SK-N-SH (cell line): ENCODE data around the gene HASPIN.

Experiments used
- EP300 ChIP-seq, 2 experiments: IDR thresholded peaks; 2 replicates each; pipeline versions ENCODE4 v1.4.0 to v1.6.1; 2012; ENCODE audit warnings: borderline replicate concordance in 1 of 2, low read depth in 1 of 2, low read length in 1 of 2
- FOSL2 ChIP-seq: IDR thresholded peaks from 2 replicates; pipeline ENCODE4 v1.4.0; 2012; ENCODE audit warnings: low read depth, mild to moderate bottlenecking, moderate library complexity, borderline replicate concordance
- GABPA ChIP-seq: IDR thresholded peaks from 2 replicates; pipeline ENCODE4 v1.4.0; 2012; ENCODE audit warnings: low read depth, mild to moderate bottlenecking
- TEAD4 ChIP-seq: IDR thresholded peaks from 2 replicates; pipeline ENCODE4 v1.4.0; 2012; ENCODE audit warnings: mild to moderate bottlenecking, borderline replicate concordance; ENCODE audit not compliant: insufficient read depth
- TF ChIP-seq, protein P1 (sequence below): IDR thresholded peaks from 2 replicates; pipeline ENCODE4 v1.6.1; 2012; ENCODE audit warnings: mild to moderate bottlenecking, low read depth, low read length, moderate library complexity
- TF ChIP-seq, protein P2 (sequence below): IDR thresholded peaks from 2 replicates; pipeline ENCODE4; 2012

DNA sequence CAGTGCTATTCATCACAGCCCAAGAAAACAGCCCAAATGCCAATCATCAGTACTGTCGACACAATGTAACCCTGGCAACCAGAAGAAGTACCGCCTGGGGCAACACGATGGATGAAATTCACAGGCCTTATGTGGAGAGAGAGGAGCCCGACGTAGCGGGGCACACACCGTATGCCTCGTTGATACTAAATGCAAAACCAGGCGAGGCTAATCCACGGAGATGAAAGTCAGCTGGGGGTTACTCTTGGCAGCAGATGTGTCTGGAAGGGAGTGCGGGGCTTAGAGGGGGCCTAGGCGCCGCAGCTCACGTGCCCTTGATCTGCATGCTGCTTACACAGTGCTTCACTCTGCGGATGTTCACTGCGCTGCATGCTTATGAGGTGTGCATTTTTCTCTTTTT, 47.4 kb downstream of the HASPIN start:
- no peak for TF ChIP-seq FOSL2
- TF ChIP-seq GABPA = no peak
- TF ChIP-seq, protein P1, sequence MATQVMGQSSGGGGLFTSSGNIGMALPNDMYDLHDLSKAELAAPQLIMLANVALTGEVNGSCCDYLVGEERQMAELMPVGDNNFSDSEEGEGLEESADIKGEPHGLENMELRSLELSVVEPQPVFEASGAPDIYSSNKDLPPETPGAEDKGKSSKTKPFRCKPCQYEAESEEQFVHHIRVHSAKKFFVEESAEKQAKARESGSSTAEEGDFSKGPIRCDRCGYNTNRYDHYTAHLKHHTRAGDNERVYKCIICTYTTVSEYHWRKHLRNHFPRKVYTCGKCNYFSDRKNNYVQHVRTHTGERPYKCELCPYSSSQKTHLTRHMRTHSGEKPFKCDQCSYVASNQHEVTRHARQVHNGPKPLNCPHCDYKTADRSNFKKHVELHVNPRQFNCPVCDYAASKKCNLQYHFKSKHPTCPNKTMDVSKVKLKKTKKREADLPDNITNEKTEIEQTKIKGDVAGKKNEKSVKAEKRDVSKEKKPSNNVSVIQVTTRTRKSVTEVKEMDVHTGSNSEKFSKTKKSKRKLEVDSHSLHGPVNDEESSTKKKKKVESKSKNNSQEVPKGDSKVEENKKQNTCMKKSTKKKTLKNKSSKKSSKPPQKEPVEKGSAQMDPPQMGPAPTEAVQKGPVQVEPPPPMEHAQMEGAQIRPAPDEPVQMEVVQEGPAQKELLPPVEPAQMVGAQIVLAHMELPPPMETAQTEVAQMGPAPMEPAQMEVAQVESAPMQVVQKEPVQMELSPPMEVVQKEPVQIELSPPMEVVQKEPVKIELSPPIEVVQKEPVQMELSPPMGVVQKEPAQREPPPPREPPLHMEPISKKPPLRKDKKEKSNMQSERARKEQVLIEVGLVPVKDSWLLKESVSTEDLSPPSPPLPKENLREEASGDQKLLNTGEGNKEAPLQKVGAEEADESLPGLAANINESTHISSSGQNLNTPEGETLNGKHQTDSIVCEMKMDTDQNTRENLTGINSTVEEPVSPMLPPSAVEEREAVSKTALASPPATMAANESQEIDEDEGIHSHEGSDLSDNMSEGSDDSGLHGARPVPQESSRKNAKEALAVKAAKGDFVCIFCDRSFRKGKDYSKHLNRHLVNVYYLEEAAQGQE = no peak
- TF ChIP-seq, protein P2, sequence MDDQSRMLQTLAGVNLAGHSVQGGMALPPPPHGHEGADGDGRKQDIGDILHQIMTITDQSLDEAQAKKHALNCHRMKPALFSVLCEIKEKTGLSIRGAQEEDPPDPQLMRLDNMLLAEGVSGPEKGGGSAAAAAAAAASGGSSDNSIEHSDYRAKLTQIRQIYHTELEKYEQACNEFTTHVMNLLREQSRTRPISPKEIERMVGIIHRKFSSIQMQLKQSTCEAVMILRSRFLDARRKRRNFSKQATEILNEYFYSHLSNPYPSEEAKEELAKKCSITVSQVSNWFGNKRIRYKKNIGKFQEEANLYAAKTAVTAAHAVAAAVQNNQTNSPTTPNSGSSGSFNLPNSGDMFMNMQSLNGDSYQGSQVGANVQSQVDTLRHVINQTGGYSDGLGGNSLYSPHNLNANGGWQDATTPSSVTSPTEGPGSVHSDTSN = no peak
- TF ChIP-seq TEAD4 = no peak
- no peak for TF ChIP-seq EP300 (IDR thresholded peaks at IDR 0.05; ENCODE audit: borderline replicate concordance in 1 of 2, low read depth in 1 of 2, low read length in 1 of 2)
